NT2/D1 (cell line): ENCODE results near the gene ARHGEF10L.

ENCODE experiments used
- DNase-seq: peaks from one replicate; pipeline ENCODE4 v3.0.0-alpha.2; 2011; ENCODE audit warnings: low read depth, low spot score
- H3K27me3 ChIP-seq: 2 replicates; pipeline ENCODE4 v1.6.0; 2011; ENCODE audit warnings: mild to moderate bottlenecking; ENCODE audit not compliant: insufficient read length, insufficient read depth
- H3K36me3 ChIP-seq: 2 replicates; pipeline ENCODE4 v1.6.1; 2011; ENCODE audit warnings: mild to moderate bottlenecking, low read length, mixed read lengths; ENCODE audit not compliant: insufficient read depth, insufficient read length
- H3K4me1 ChIP-seq: 2 replicates; pipeline ENCODE4 v1.5.1; 2011; ENCODE audit not compliant: insufficient read depth, insufficient read length
- H3K4me3 ChIP-seq: 2 replicates; pipeline ENCODE4 v1.5.1; 2011; ENCODE audit warnings: low read depth; ENCODE audit not compliant: insufficient read length
- H3K9ac ChIP-seq: 2 replicates; pipeline ENCODE4 v1.6.0; 2011; ENCODE audit warnings: low read depth; ENCODE audit not compliant: insufficient read length
- H3K9me3 ChIP-seq: 2 replicates; pipeline ENCODE4 v1.5.1; 2011; ENCODE audit warnings: mild to moderate bottlenecking, low read length; ENCODE audit not compliant: insufficient read depth
- SUZ12 ChIP-seq: IDR thresholded peaks from 2 replicates; pipeline ENCODE4 v1.6.1; 2011; ENCODE audit not compliant: insufficient read length, insufficient read depth; ENCODE audit errors: extremely low read depth
- YY1 ChIP-seq: IDR thresholded peaks from 2 replicates; pipeline ENCODE4 v1.6.1; 2011; ENCODE audit not compliant: insufficient read length, insufficient read depth
- ZNF274 ChIP-seq: IDR thresholded peaks from 2 replicates; pipeline ENCODE4 v1.6.1; 2011; ENCODE audit warnings: mild to moderate bottlenecking, low read depth, low read length

The ARHGEF10L gene

DNA sequence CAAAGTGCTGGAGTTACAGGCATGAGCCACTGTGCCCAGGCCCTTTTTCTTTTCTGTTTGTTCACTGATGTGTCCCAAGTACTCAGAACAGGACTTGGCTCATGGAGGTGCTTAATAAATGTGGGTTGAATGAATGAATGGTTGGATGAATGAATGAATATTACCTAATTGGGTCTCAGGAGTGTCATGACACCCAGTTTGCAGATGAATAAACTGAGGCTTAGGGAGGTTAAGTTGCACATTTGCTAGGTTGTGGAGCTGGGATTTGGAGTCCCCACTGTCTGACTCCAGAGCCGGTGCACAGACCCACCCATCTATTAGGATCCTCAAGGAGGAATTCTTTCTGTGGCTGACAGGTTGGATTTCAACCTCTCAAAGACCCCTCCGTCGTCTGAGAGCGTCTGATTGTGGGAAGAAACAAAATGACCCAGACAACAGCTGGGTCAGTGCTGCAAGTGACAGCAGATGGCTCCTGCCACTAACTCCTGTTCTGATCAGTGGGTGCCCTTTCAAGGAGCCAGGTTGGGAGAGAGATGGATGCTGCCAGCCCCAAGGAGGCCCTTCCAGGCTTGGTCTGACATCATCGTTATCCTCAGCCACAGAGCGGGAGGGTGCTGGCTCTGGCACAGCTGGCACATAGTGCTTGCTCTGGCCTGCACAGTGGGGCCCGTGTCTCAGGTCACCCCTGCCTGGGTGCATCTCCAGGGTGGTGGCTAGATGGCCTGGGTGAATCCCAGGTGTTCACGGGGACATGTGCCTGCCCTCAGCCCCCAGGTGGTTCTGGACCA lies 24.2 kb downstream of the ARHGEF10L start:
- Histone ChIP-seq H3K9ac (no peak overlapping the region), H3K27me3 (no peaks in the 10 kb centered on the region), H3K9me3 (no peaks in the 10 kb centered on the region), H3K36me3 (no peaks in the 10 kb centered on the region), H3K4me3 (no peak overlapping the region), H3K4me1 (peaks cover 16% of the 10 kb centered on the region)
- no peak for TF ChIP-seq ZNF274
- no peak for TF ChIP-seq SUZ12
- TF ChIP-seq YY1, result no peak
- no peak for DNase-seq

DNA sequence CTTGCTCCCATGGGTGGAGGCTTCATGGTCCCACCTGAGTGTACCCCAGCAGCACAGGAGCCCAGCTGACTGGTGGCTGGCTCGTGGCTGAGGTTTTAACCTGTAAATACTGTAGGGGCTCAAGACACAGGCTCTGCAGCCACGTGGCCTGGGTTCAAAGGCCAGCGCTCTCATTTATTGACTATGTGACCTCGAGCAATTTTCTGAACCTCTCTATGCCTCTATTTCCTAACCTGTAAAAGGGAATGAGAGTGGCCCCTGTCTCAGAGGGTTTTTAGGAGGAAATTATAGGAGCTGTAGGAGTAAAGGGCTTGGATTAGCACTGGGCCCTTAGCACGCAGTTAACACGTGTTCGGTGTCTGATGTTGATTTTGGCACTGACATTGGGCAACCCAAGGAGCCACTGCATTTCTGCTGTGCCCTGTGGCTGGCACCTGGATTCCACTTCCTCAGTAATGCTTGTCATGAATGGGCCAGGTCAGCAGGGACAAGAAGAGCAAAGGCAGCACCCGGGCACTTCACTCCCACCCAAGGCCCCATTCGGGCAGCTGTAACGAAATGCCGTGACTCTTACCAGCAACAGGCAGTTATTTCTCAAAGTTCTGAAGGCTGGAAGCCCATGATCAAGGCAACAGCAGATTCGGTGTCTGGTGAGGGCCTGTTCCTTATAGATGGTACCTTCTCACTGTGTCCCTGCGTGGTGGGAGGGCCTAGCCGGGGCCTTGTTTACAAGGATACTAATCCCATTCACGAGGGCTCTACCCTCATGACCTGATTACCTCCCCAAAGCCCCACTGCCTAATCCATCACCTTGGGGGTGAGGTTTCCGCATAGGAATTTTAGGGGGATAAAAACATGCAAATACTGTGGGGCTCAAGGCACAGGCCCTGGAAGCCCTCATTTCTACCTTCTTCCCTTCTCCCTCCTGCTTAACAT lies 25.2 kb downstream of the ARHGEF10L start:
- no peaks in the 10 kb centered on the region for H3K27me3 ChIP-seq
- TF ChIP-seq YY1 (no peak), SUZ12 (no peak), ZNF274 (no peak)
- H3K4me3 ChIP-seq, result no peak overlapping the region
- no peaks in the 10 kb centered on the region for H3K9me3 ChIP-seq
- no peak for DNase-seq
- H3K4me1 ChIP-seq, result peaks cover 21% of the 10 kb centered on the region
- H3K9ac ChIP-seq, result peak overlapping the region; percentile 36
- H3K36me3 ChIP-seq, result no peaks in the 10 kb centered on the region

GRCh38 chr1:17565461-17566252 lies 26.2 kb downstream of the ARHGEF10L start:
- Histone ChIP-seq H3K9ac (peak overlapping the region; percentile 36), H3K4me3 (no peak overlapping the region), H3K4me1 (peaks cover 19% of the 10 kb centered on the region), H3K9me3 (no peaks in the 10 kb centered on the region), H3K36me3 (no peaks in the 10 kb centered on the region), H3K27me3 (no peaks in the 10 kb centered on the region)
- no peak for DNase-seq
- TF ChIP-seq SUZ12 (no peak), ZNF274 (no peak), YY1 (no peak)

DNA sequence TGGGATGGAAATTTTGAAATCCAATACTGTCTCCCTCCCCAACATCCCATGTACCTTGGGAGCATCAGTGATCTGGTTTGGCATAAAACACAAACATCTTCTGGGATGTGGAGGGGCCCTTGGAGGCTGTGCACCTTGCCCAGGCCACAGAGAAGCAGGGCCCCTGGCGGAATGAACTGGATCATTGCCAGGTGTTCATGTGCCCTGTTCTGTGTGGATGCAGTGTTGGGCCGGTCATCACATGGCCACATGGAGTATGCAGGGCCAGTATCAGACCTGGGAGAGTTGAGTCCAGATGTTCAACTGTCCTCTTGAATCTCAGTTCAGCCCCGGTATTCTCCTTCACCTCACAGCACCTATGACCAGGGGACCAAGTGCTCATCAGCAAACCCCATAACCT lies 26.9 kb downstream of the ARHGEF10L start:
- Histone ChIP-seq H3K36me3 (no peaks in the 10 kb centered on the region), H3K9ac (no peak overlapping the region), H3K9me3 (no peaks in the 10 kb centered on the region), H3K4me3 (no peak overlapping the region), H3K27me3 (no peaks in the 10 kb centered on the region), H3K4me1 (peaks cover 16% of the 10 kb centered on the region)
- no peak for DNase-seq
- TF ChIP-seq YY1, result no peak
- no peak for TF ChIP-seq SUZ12
- no peak for TF ChIP-seq ZNF274

DNA sequence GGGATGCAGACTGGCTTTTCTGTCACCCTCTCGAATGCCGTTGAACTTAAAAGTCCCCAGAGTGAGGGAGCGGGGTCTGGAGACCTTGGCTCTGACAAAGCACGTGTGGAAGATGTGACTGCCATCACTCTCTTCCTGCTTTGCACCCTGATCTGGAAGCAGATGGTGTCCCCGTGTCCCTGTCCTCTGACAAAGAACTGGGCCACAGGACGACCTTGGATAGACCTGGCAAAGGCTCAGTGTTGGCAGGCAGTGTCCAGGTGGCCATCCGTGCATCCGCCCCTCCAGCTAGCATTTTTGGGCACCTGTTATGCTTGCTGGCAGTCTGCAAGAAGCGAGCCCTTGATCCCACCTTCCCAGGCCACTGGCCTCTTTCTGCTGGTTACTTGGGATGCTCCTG lies 27.4 kb downstream of the ARHGEF10L start:
- no peak overlapping the region for H3K9ac ChIP-seq
- no peaks in the 10 kb centered on the region for H3K9me3 ChIP-seq
- H3K27me3 ChIP-seq, result no peaks in the 10 kb centered on the region
- peaks cover 17% of the 10 kb centered on the region for H3K4me1 ChIP-seq
- DNase-seq, result no peak
- TF ChIP-seq YY1 (no peak), ZNF274 (no peak), SUZ12 (no peak)
- H3K4me3 ChIP-seq, result no peak overlapping the region
- no peaks in the 10 kb centered on the region for H3K36me3 ChIP-seq

- Histone ChIP-seq H3K4me1 (peaks cover 19% of the 10 kb centered on the region), H3K27me3 (no peaks in the 10 kb centered on the region), H3K9me3 (no peaks in the 10 kb centered on the region), H3K36me3 (no peaks in the 10 kb centered on the region), H3K9ac (no peak overlapping the region), H3K4me3 (no peak overlapping the region)
- TF ChIP-seq YY1, result no peak
- no peak for TF ChIP-seq SUZ12
- no peak for TF ChIP-seq ZNF274
- no peak for DNase-seq
Measured at GRCh38 chr1:17567582-17567981, 28.1 kb downstream of the ARHGEF10L start.
